Measurements from ENCODE around the gene CDH4.

The CDH4 gene

GRCh38 chr20:61736001-61736635, 484.1 kb downstream of the CDH4 start:
- no peak for DNase-seq
- TF ChIP-seq POLR2A (IDR thresholded peaks at IDR 0.05; ENCODE audit: low read length): no peak
- no peak for TF ChIP-seq GATA1 (IDR thresholded peaks at IDR 0.05; ENCODE audit: low read depth, low read length)

- TF ChIP-seq POLR2A (IDR thresholded peaks at IDR 0.05; ENCODE audit: low read length) (no peak), GATA1 (IDR thresholded peaks at IDR 0.05; ENCODE audit: low read depth, low read length) (no peak)
- no peak for DNase-seq
Observed at GRCh38 chr20:61736751-61737310, 484.8 kb downstream of the CDH4 start.

GRCh38 chr20:61737346-61737745, 485.3 kb downstream of the CDH4 start:
- no peak for TF ChIP-seq POLR2A (IDR thresholded peaks at IDR 0.05; ENCODE audit: low read length)
- no peak for TF ChIP-seq GATA1 (IDR thresholded peaks at IDR 0.05; ENCODE audit: low read depth, low read length)
- no peak for DNase-seq

- DNase-seq: no peak
- no peak for TF ChIP-seq GATA1 (IDR thresholded peaks at IDR 0.05; ENCODE audit: low read depth, low read length)
- no peak for TF ChIP-seq POLR2A (IDR thresholded peaks at IDR 0.05; ENCODE audit: low read length)
Observed at GRCh38 chr20:61737812-61738443, 485.9 kb downstream of the CDH4 start.

GRCh38 chr20:61738601-61739069, 486.6 kb downstream of the CDH4 start:
- TF ChIP-seq GATA1 (IDR thresholded peaks at IDR 0.05; ENCODE audit: low read depth, low read length) (no peak), POLR2A (IDR thresholded peaks at IDR 0.05; ENCODE audit: low read length) (no peak)
- no peak for DNase-seq

GRCh38 chr20:61739086-61739831, 487.2 kb downstream of the CDH4 start:
- TF ChIP-seq POLR2A (IDR thresholded peaks at IDR 0.05; ENCODE audit: low read length) (no peak), GATA1 (IDR thresholded peaks at IDR 0.05; ENCODE audit: low read depth, low read length) (no peak)

GRCh38 chr20:61739832-61740118, 487.7 kb downstream of the CDH4 start:
- DNase-seq: no peak
- no peak for TF ChIP-seq POLR2A (IDR thresholded peaks at IDR 0.05; ENCODE audit: low read length)
- no peak for TF ChIP-seq GATA1 (IDR thresholded peaks at IDR 0.05; ENCODE audit: low read depth, low read length)

More at GRCh38 chr20:61739086-61739831, 487.2 kb downstream of the CDH4 start:
- DNase-seq: no peak

GRCh38 chr20:61742097-61742825, 490.2 kb downstream of the CDH4 start:
- DNase-seq: no peak

GRCh38 chr20:61743606-61744005, 491.5 kb downstream of the CDH4 start:
- DNase-seq: no peak
- TF ChIP-seq POLR2A (IDR thresholded peaks at IDR 0.05; ENCODE audit: low read length) (no peak), GATA1 (IDR thresholded peaks at IDR 0.05; ENCODE audit: low read depth, low read length) (no peak)

More at GRCh38 chr20:61742097-61742825, 490.2 kb downstream of the CDH4 start:
- no peak for TF ChIP-seq GATA1 (IDR thresholded peaks at IDR 0.05; ENCODE audit: low read depth, low read length)
- no peak for TF ChIP-seq POLR2A (IDR thresholded peaks at IDR 0.05; ENCODE audit: low read length)

GRCh38 chr20:61744691-61745396, 492.8 kb downstream of the CDH4 start:
- TF ChIP-seq GATA1 (IDR thresholded peaks at IDR 0.05; ENCODE audit: low read depth, low read length) (no peak), POLR2A (IDR thresholded peaks at IDR 0.05; ENCODE audit: low read length) (no peak)
- DNase-seq: peak in 1 of 2 experiments; percentile 6

GRCh38 chr20:61745397-61746146, 493.5 kb downstream of the CDH4 start:
- DNase-seq: no peak
- TF ChIP-seq GATA1 (IDR thresholded peaks at IDR 0.05; ENCODE audit: low read depth, low read length) (no peak), POLR2A (IDR thresholded peaks at IDR 0.05; ENCODE audit: low read length) (no peak)

- DNase-seq: no peak
- TF ChIP-seq POLR2A (IDR thresholded peaks at IDR 0.05; ENCODE audit: low read length) (no peak), GATA1 (IDR thresholded peaks at IDR 0.05; ENCODE audit: low read depth, low read length) (no peak)
Observed at GRCh38 chr20:61746147-61746646, 494.1 kb downstream of the CDH4 start.
